Stimulated activated CD8-positive, alpha-beta memory T cell treated with anti-CD3 and anti-CD28 coated beads, Interleukin-15, amount 100 ng/mL, for 1 hour (primary cell): Measurements from ENCODE around the gene MYMK.
A peak's percentile ranks its signal among the peaks of the same experiment; 100 is the strongest.

Source experiments
- DNase-seq: peaks from one replicate; pipeline ENCODE4 v3.0.0-alpha.2; 2020; ENCODE audit warnings: low read depth

Gene MYMK

DNA sequence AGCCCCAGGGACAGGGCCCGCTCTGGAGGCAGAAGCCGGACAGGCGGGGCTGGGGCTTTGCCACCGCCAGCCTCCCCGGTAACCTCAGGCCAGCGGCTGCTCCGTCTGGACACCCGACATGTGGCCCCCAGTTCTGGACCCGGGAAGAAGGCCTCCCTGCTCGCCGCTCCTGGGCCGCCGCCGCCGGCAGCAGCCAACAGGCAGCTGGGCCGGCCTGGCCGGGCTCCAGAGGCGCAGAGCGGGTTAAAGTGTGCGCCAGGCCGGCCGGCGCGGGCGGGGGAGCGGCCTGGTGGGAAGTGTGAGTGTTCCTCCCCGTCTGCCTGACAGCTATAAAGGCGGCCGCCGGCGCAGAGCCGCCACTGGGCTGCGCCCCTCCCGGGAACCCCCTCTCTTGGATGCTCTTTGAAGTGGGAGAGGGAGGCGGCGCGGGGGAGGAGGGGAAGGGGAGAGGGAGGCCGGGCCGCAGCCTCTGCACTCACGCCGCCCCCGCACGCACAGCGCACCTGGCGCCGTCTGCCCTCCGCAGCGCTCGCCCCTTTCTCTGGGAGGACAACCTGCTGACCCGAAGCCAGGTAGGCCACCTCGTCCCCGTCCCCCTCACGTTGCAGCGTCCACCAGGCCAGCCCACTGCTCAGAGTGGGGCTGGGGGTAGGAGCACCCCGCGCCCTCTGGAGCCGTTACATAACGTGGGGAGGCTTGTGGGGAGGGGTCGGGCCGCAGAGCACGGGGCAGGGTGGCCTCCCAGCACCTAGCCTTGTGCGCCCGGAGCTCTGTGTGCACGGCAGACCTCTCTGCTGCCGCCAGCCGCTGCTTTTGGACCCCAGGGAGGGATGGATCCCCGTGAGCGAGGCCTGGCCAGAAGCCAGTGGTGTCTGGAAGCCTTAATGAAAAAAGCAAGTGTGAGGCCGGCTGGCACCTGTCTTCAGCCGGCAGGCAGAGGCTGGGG lies 9.9 kb upstream of the MYMK start, which contains the start of gene ADAMTSL2:
ADAMTSL2 (plus strand) TSS at position 359 of the 946 bp plus-strand sequence. CDS start 2,009 bp downstream, outside the sequence.
- peak; percentile 11 for DNase-seq

DNA sequence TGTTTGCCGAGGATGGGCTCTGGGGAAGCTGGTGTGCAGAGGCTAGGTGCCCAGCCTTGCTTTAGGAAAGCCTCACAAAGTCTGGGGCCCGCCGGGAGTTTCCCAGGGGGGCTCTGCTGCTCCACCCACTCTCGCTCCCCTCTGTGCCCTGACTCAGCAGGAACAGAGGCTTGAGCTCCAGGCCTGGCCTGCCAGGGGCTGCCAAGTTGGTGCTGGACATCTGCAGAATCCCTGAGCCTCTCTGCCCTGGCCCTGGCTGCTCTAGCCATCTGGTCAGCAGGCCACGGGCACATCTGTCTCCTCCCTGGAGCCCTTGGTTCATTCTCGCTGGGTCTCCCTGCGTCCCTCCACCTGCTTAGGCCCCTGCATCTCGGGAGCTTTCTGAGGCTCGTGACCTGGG lies 9.1 kb upstream of the MYMK start:
- no peak for DNase-seq

DNA sequence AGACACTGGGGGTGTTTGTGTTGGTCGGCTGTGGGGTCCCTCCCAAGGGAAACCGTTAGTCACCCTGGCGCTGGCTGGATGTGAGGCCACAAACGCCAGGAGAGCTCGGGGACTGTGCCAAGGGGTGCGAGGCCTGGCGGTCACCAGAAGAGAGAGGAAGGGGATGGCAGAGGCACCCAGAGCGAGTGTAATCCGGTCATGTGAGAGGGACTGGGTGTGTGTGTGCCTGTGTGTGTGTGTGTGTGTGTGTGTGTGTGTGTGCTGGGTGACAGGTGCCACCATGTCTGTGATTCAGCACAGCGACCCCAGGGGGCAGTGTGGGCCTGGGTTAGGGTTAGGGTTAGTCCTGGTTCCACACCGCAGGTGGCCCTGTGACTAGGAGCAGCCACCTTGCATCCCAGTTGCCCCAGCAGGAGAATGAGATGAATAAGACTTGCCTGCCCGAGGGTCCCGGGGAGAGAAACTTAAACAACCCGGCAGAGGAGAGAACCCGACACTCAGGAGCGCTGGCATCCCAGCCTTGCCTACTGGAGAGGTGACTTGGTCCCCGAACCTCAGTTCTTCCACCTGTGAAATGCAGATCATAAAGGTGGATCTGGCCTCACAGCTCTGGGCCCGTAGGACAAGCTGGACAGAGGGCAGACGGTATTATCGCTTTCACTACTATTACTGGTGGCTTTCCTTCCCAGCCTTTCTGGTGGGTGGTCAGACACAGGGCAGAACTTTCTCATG lies 8.3 kb upstream of the MYMK start:
- DNase-seq: peak; percentile 32

DNA sequence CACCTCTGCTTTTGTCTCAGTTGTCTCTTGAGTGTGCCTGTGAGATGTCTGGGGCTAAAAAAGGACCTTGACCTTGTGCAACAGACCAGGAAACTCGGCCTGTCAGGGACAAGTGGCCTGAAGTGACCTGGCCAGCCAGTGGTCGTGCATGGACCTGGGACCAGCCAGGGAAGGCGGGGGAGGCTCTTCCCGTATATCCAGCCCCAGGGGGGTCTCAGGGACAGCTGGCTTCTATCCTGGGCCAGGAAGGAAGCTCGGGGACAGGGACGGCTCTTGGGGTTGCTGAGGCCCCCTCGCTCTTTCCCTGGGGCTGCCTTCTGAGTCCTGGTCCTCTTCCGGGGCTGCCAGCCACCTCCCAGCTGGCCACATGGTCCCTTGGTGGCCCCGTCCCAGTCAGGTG lies 6.5 kb upstream of the MYMK start:
- DNase-seq: no peak

DNA sequence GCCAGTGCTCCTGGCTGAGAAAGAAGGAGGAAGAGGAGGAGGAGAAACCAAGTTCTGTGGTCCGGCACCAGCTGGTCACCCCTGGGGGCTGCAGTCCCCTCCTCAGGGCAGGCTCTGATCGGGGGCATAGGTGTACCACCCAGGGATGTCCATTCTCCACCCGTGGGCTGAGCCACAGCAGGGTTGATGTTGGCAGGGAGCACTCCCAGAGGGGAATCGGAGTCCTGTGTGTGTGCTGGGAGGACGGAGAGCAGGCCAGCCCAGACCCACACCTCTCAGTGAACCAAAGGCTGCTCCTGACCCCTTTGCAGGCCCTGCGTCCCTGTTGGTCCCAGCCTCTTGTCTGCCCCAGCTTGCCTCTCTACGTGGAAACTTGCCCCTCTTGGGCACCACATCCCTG lies 5.1 kb upstream of the MYMK start:
- DNase-seq: no peak

DNA sequence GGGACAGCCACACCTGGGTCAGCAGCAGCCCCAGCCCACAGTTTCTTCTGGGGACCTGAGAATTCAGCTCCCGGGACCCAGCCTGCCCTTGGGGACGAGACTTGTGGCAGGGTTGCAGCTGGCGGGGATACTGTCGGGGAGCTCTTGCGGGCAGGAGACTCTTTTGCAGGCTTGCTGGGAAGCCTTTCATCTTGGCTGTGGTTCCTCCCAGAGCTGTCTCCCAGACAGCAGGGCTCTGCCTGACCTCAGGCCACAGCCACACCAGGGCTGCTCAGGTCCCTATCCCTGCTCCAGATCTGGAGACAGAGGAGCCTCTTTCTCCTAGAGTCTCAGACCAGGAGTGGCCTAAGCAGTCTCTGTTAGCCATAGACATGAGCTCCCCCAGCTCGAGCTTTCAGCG lies 4.7 kb upstream of the MYMK start:
- no peak for DNase-seq

DNA sequence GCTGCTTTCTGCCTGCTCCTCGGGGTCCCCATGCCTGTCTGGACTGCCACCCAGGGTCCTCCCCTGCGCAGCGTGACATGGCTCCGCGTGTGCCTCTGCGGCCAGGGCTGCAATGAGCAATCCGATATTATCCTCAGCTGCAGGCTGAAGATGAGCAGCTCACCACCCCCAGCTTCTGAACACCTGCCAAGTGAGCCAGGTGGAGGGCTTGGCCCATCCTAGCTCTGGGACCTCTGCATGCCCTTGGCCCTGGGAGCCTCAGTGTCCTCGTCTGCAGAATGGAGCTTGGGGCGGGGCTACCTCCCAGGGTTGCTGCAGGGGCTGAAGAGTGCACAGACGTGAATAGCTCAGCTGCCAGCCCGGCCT lies 4.1 kb upstream of the MYMK start:
- no peak for DNase-seq

DNA sequence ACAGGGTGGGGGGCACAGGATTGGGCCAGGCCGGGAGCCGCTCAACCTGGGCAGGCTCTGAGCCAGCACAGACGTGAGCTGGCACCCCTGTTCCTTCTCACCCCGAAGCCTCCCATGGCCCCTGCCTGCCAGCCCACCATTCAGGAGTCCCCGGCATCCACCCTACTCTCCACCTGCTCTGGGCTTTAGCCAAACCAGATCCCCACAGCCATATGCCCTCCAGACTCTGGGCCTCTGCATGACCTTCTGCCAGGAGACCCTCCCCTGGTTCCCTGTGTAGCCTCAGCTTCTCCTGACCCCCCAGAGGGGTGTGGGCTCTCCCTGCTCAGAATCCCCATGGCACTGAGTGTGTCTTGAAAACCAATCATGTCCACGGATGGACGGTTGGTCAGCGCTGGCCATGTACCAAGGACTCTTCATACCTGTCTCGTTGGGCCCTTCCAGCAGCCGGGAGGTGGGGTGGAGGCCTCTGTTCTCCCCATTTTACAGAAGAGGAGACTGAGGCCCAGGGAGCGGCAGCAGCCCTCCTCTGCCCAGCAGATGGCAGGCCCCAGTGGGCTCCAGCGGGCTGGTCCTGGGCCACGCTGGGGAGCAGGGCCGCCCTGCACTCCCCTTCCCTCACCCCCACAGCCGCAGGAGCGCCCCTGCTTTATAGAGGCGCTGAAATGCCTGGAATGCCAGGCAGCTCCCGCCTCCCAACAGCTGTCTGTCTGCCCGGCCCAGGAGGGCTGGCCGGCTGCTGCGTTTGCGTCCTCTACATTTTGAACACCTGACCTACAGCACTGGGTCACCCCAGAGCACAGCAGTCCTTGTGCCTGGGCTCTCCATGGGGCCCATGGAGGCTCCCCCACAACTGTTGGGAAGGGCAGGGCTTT lies 3.5 kb upstream of the MYMK start:
- DNase-seq: no peak

DNA sequence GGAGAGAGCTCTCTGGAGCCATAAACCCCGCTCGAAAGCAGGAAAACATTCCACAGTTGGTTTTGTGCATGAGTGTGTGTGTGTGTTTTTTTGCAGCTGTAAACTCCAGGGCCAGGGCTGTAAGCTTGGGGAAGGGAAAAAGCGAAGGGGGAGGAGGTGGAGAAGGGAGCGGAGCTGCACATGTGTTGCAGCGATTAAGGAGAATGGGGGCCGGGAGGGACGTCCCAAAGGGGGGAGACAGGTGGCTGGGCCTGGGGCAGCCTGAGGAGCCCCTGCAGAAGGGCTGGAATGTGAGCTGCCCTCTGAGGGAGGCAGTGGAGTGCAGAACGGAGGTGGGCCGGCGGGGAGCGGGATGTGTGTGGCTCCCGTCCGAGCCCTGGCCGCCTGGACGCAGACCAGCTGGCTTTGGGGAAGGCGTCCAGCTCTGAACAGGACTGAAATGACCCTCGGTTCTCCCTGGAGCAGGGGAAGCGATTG lies 2.7 kb upstream of the MYMK start:
- no peak for DNase-seq

DNA sequence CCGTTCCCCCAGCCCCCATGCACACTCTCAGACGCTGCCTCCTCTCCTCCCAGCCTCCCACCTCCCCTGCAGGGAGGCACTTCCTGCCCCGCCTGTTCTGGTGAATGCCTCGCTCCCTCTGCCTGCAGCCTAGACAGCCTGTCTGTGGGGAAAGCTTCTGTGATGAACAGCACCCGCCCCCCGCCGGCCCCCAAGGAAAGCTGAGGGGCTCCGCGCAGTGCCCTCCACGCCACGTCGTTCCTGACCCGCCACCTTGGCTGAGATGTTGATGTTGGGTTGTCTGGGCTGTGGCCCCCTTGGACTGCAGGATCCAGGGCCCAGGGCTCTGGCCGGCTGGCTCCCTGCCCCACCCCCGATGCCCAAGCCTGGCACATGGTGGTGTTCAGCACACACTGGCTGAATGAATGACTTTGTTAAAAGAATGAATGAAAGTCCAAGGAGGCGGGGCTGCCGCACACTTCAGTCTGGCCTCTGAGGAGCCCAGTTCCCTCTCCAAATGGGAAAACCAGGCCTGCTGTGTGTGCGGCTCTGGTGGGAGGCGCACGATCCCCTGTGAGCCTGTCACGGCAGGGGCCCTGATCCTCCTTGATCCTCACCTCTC lies 2.1 kb upstream of the MYMK start:
- DNase-seq: no peak

DNA sequence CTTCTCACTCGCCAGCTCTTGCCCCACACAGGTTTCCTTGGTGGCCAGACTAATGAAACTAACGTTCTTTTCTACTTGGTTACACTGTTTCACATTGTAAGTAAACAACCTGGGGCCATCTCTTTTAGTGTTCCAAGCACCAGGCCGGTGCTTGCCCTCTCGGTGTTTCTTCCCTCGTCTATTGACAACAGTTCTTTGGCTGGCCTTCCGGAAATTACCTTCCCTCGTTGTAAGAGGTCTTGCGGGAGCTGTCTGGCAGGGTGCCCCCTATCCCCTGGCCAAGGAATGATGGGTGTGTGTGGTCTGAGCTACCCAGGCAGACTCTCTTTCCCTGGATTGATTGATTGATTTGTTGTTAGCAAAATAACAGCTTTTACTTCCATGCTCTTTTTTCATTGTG lies 918 bp upstream of the MYMK start:
- DNase-seq: no peak

DNA sequence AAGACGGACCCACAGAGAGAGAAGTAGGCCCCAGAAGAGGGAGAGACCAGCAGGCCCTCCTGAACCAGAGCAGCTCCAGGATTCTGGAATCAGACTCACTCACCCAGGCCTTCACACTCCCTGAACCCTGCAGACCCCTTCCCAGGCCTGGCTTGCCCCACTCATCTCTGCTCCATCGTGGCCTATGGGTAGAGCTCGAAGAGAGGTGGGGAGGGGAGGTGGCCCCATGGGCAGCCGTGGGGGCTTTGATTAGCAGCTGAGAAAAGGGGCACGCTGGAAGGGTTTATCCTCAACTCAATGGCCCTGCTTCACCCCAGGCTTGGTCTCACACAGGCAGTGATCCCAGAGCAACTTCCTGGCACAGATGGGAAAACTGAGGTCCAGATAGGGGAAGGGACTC lies 613 bp downstream of the MYMK start:
- DNase-seq: no peak

DNA sequence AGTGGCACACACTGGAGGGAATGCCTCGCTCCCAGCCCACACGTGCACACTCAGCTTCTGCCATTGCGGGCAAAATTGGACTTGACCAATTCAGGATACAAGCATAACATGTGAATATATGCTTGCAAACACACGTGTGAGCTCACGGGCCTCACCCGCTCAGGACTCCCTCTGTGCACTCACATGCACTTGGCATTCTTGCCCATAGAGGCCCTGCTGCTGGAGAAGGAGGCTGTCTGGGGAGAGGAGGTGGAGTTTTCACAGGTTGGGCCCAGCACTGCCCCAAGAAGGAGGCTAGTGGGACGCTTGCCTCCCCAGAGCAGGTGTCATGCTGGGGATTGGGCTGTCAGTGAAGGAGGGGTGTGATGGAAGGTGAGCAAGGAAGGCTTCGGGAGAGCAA lies 1.7 kb downstream of the MYMK start:
- DNase-seq: no peak

DNA sequence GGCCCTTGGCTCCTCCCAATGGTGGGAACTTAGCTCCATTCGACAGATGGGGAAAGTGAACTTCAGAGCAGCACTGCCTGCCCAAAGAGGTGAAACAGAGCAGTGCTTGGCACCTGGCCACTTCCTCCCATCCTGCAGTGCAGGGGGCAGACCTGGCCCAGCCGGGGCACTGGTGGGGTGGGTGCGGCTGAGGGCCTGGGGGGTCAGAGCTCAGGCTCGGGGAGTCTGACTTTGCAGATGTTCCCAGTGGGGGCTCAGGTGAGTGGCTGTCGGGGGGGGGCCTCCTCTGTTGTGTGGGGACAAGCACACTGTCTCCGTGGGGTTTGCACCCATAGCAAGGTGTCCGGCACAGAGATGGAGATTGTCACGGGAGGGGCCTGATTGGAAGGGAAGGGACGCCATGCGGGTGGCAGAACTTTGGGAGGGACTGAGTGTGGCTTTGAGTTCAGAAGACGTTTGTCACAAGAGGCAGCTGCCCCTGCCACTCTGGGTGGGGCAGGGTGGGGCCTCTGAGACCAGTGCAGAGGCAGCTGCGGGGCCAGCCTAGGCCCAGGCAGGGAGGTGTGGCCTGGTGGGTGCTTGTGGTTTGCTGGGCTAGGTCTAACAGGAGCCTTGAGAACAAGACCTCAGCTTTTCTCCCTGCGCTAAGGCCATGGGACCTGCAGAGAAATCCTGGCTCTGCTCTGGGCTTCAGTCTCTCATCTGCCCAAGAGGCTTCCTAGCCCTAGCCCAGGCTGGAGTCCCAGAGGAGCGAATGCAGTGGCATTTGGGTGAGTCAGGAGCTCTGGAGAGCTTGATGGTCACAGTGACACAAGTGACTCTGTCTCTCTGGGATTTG lies 2.5 kb downstream of the MYMK start:
- DNase-seq: no peak

DNA sequence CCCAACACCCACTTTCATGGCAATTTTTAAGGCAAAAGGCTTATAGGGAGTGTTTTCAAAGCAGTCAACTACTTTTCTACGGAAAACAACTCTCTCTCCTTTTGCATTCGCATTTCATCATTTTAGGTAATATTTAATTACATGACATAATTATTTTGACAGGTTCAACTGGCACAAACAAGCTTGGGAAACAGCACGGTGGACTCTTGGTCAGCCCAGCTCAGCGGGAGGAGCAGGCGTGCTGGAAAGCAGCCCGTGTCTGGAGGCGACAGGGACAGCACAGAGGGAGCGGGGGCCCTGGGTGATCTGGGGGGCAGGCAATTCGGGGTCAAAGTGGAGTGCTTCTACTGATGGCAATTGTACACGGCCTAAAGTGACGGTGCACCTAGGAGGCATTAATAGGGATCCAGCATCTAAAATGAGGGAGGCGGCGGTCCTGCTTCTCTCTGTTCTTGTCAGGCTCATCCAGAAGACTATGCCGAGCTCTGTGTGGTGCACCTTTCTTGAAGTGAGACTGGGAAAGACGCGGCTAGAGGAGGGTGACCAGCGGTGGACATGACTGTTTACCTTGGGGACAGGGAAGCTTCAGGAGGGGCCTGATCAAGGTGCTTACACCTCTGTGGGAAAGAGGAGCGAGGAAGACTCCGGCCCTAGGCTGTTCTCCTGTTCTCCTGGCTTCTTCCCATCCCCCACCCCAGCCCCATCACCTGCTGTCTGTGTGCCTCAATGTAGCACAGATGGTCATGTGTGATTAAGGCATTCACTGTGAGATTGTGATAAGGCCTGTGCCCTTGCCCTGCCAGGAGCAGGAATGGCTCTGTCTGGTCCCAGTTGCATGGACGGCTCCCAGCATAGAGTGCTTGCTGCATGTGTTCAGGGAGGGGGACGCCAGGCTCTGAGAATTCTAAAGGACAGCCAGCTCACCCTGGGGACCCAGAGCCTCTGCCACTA lies 3.4 kb downstream of the MYMK start:
- no peak for DNase-seq

DNA sequence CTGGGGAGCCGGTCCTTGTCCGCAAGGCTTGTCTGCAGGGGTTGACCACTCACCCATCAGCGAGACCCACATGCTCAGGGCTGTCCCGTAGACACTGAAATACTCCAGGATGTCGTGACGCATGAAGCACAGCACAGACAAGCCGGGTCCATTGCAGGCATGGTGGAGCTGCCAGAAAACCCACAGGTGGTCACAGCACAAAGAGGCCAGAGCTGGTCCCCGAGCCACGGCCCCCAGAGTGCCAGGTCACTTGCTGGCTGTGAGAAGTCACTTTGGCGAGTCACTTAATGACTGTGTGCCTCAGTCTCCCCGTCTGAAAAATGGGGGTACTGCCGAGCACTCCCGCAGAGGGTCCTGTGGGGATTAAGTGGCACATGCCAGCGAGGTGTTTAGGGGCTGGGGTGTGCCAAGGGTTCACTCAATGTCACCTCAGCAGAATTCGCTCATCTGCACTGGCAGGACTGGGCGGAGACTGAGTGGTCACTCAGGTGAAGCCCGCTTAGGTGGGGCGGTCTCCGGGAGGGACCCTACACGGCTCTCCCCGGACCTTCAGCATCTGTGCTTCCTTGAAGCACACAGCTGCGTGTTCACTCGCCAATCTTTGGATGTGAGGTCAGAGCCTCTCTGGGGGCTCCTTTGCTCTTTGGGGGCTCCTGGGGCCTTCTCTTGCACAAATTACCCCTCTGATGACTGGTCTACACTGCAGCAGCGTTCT lies 4.5 kb downstream of the MYMK start:
- no peak for DNase-seq

DNA sequence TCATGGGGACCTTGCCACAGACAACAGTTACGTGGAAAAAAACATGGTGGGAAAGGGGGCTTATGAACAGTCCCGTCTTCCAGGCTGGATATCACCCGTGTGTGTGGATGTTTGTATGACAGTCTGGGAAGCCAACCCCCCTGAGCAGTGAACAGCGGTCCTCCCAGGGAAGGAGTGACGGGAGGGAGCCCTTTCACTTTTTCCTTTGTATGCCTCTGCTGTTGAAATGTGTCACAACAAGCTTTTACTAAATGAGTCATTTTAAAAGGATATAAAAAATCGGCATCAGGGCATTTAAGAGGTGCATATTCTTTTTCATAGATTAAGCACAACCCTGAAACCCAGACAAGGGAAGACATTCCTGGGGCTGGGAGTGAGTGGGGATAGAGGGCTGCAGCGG lies 5.1 kb downstream of the MYMK start:
- DNase-seq: no peak

DNA sequence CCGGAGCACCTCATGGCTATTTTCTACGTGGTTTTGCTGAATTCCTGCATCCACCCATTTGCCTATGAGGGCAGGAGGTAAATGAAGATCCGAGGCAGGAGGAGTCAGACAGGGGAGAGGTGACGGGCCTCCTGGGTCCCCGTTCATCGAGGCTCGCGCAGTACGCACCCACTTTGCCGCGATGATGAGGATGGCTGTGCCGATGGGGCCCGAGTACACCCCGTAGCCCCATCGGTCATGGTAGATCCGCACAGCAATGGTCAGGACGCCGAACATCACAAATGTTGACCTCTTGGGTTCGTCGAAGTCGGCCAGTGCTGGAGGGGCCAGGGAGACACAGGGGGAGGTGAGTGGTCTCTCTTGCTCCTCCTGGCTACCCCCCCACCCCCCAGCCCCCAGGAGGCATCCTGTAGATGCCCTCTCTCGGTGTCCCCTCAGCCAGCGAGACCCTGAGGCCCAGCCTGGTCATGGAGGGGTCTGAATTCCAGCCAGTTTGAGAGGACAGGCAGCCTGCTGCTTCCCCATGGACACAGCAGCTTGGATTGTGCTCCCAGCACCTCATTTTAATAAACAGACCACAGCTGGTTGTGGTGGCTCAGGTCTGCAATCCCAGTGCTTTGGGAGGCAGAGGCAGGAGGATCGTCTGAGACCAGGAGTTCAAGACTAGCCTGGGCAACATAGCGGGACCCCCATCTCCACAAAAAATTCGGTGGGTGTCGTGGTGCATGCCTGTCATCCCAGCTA lies 5.9 kb downstream of the MYMK start:
- no peak for DNase-seq
